Motor neuron (in vitro differentiated cells): Measurements from ENCODE around the gene FOXM1. TPM values are rescaled to one million over a fixed set of nuclear protein-coding genes. Genes with fewer than 3 reads are reported as not detected.

ENCODE experiments used
- ATAC-seq, 8 experiments: fragments of 200-7000 bp; cut with Tn5 transposase; replicated peaks in 6 of 8; 2 replicates each; pipeline ENCODE4 v1.8.0; 2021; ENCODE audit warnings: mild to moderate bottlenecking in 8 of 8, moderate library complexity in 8 of 8
- H3K27ac ChIP-seq, 2 donors: fragments of 250-450 bp; sonication (Bioruptor Pico); 2 replicates each; pipeline ENCODE4 v1.9.0; 2021; ENCODE audit warnings: antibody characterized with exemption in 2 of 2, mild to moderate bottlenecking in 2 of 2, moderate library complexity in 1 of 2
- H3K4me1 ChIP-seq, 2 donors: fragments of 250-450 bp; sonication (Bioruptor Pico); replicated peaks in 1 of 2; 2 replicates each; pipeline ENCODE4 v1.6.1; 2021; ENCODE audit warnings: antibody characterized with exemption in 2 of 2, mild to moderate bottlenecking in 2 of 2, moderate library complexity in 1 of 2
- H3K4me3 ChIP-seq, 5 donors: fragments of 250-450 bp; sonication (Bioruptor Pico); 2 replicates each; pipeline ENCODE4 v1.9.0; 2021; ENCODE audit warnings: antibody characterized with exemption in 5 of 5, mild to moderate bottlenecking in 5 of 5, moderate library complexity in 4 of 5
- WGBS, 10 experiments: fragments of 450-650 bp; shearing (Covaris generic); methylation state at CpG; one replicate each; pipeline ENCODE4 v1.0.0; 2022; 5-methylcytosine and 5-hydroxymethylcytosine counted together
- in situ Hi-C, 9 experiments: fragments of 400-800 bp; cut with MboI; loops; one replicate each; pipeline ENCODE4 v1.15.0; 2021; ENCODE audit warnings: low sequenced_read_pairs in 9 of 9, low pct_unique_long_range_greater_than_20kb in 2 of 9; ENCODE audit not compliant: unreplicated experiment in 9 of 9
- total RNA-seq, 8 experiments: library from RNA; unstranded; fragments of 300-600 nt; gene quantifications; 2 replicates each; pipeline versions ENCODE4 v1.2.3 to v1.2.4, GENCODE V29; 2022

Gene FOXM1
- 10 to 100 TPM in 3 of 8 experiments, 1 to 10 TPM in 3, under 1 TPM in 2; 0.76 to 37.9 (median 1.4) TPM for total RNA-seq

GRCh38 chr12:2877047-2877952 is at the start of gene FOXM1, which contains the start of gene RHNO1:
Gene FOXM1, minus strand, starts transcription at chr12:2877174. Its CDS starts 2,696 bp downstream, at chr12:2874478.
Gene RHNO1, plus strand, starts transcription at chr12:2877223. Its CDS starts 8,144 bp downstream, at chr12:2885367.
- ATAC-seq, result peak; percentile 90 to 93 (median 92)
- WGBS, 10 experiments, result 0 to 40% (median 1%) methylated on average over 1 to 22 of the region's 70 CpGs
- Histone ChIP-seq H3K4me1 (peaks cover 10% of the 10 kb centered on the region in 2 donors), H3K4me3 (peak within 1 kb of the TSS; percentile 89 to 99 (median 96)), H3K27ac (peak within 1 kb of the TSS; percentile 86 to 88)
- in situ Hi-C loops, result no loop called here

- no peaks in the 10 kb centered on the region for H3K4me1 ChIP-seq
- no peak overlapping the region for H3K4me3 ChIP-seq
- in situ Hi-C loops, result no loop called here
- H3K27ac ChIP-seq, result no peak overlapping the region
- no peak for ATAC-seq
- WGBS, 10 experiments, result 41 to 100% (median 81%) methylated on average over 1 to 6 of the region's 6 CpGs
Measured at GRCh38 chr12:2925322-2925995, 48.5 kb upstream of the FOXM1 start.

- in situ Hi-C loops, result no loop called here
- no peaks in the 10 kb centered on the region for H3K4me1 ChIP-seq
Measured at GRCh38 chr12:2924019-2924418, 47.0 kb upstream of the FOXM1 start.

GRCh38 chr12:2923057-2923456 is 46.1 kb upstream of the FOXM1 start:
- Histone ChIP-seq H3K4me1 (no peaks in the 10 kb centered on the region), H3K4me3 (no peak overlapping the region), H3K27ac (no peak overlapping the region)
- WGBS, 10 experiments, result 33 to 100% (median 95%) methylated on average over 2 to 5 of the region's 9 CpGs; no CpG with 5 or more reads in 2 of the 10 experiments
- ATAC-seq, result peak in 1 of 8 experiments; percentile 98
- in situ Hi-C loops, result no loop called here

More at GRCh38 chr12:2924019-2924418, 47.0 kb upstream of the FOXM1 start:
- no peak for ATAC-seq
- Histone ChIP-seq H3K27ac (no peak overlapping the region), H3K4me3 (no peak overlapping the region)
- 63 to 100% (median 97%) methylated on average over 1 to 3 of the region's 3 CpGs; no CpG with 5 or more reads in 2 of the 10 experiments for WGBS, 10 experiments

- Histone ChIP-seq H3K4me3 (no peak overlapping the region), H3K4me1 (no peaks in the 10 kb centered on the region), H3K27ac (no peak overlapping the region)
- in situ Hi-C loops, result no loop called here
- peak in 4 of 8 experiments; percentile 33 to 64 (median 48) for ATAC-seq
- 34 to 100% (median 82%) methylated on average over 1 to 2 of the region's 2 CpGs; no CpG with 5 or more reads in 2 of the 10 experiments for WGBS, 10 experiments
Measured at GRCh38 chr12:2922329-2922728, 45.4 kb upstream of the FOXM1 start.

- ATAC-seq, result no peak
- in situ Hi-C loops, result no loop called here
- H3K27ac ChIP-seq, result no peak overlapping the region
- 93 to 100% (median 100%) methylated on average over 2 of the region's 2 CpGs for WGBS, 10 experiments
- H3K4me1 ChIP-seq, result no peaks in the 10 kb centered on the region
- H3K4me3 ChIP-seq, result no peak overlapping the region
Measured at GRCh38 chr12:2919249-2919648, 42.3 kb upstream of the FOXM1 start.

GRCh38 chr12:2912216-2912575 is 35.2 kb upstream of the FOXM1 start:
- in situ Hi-C loops, result no loop called here
- no peaks in the 10 kb centered on the region for H3K4me1 ChIP-seq
- no peak for ATAC-seq
- no peak overlapping the region for H3K27ac ChIP-seq
- H3K4me3 ChIP-seq, result no peak overlapping the region
- WGBS, 10 experiments, result 93 to 100% (median 100%) methylated on average over 1 to 2 of the region's 3 CpGs; no CpG with 5 or more reads in 2 of the 10 experiments

GRCh38 chr12:2904260-2904659 is 27.3 kb upstream of the FOXM1 start:
- Histone ChIP-seq H3K4me3 (no peak overlapping the region), H3K27ac (no peak overlapping the region), H3K4me1 (no peaks in the 10 kb centered on the region)
- in situ Hi-C loops, result no loop called here
- ATAC-seq, result no peak
- 82 to 100% (median 100%) methylated on average over 1 to 2 of the region's 2 CpGs; no CpG with 5 or more reads in 2 of the 10 experiments for WGBS, 10 experiments

GRCh38 chr12:2902272-2902880 is 25.4 kb upstream of the FOXM1 start:
- Histone ChIP-seq H3K4me1 (no peaks in the 10 kb centered on the region), H3K27ac (no peak overlapping the region), H3K4me3 (no peak overlapping the region)
- WGBS, 10 experiments, result 19 to 75% (median 62%) methylated on average over 2 to 4 of the region's 4 CpGs; no CpG with 5 or more reads in 2 of the 10 experiments
- peak in 2 of 8 experiments; percentile 29 to 70 for ATAC-seq
- in situ Hi-C loops, result no loop called here

- ATAC-seq, result no peak
- H3K4me3 ChIP-seq, result no peak overlapping the region
- 63 to 100% (median 79%) methylated on average over 2 to 8 of the region's 8 CpGs; no CpG with 5 or more reads in 1 of the 10 experiments for WGBS, 10 experiments
- in situ Hi-C loops, result no loop called here
- H3K4me1 ChIP-seq, result no peaks in the 10 kb centered on the region
- H3K27ac ChIP-seq, result no peak overlapping the region
Measured at GRCh38 chr12:2900642-2901041, 23.7 kb upstream of the FOXM1 start.

GRCh38 chr12:2897418-2897817 is 20.4 kb upstream of the FOXM1 start:
- no peak overlapping the region for H3K4me3 ChIP-seq
- ATAC-seq, result no peak
- in situ Hi-C loops, result no loop called here
- no peak overlapping the region for H3K27ac ChIP-seq
- 90 to 100% (median 100%) methylated on average over 1 to 4 of the region's 5 CpGs; no CpG with 5 or more reads in 5 of the 10 experiments for WGBS, 10 experiments
- H3K4me1 ChIP-seq, result peaks cover 0 to 3% of the 10 kb centered on the region in 2 donors

- in situ Hi-C loops, result no loop called here
- no peak for ATAC-seq
- WGBS, 10 experiments, result 37 to 100% (median 98%) methylated on average over 1 to 2 of the region's 2 CpGs; no CpG with 5 or more reads in 6 of the 10 experiments
Measured at GRCh38 chr12:2895511-2895910, 18.5 kb upstream of the FOXM1 start.

More at GRCh38 chr12:2895511-2895910, 18.5 kb upstream of the FOXM1 start:
- H3K4me3 ChIP-seq, result no peak overlapping the region
- H3K27ac ChIP-seq, result no peak overlapping the region
- H3K4me1 ChIP-seq, result peaks cover 0 to 7% of the 10 kb centered on the region in 2 donors
